SU-DHL-6 (cell line): Measurements from ENCODE around the gene HOXC5.

ENCODE experiments used
- CTCF ChIP-seq: fragments of 200-600 bp; sonication (generic); IDR thresholded peaks from one replicate; pipeline ENCODE4 v1.5.1; 2017; ENCODE audit warnings: antibody characterized with exemption, mild to moderate bottlenecking, low read length, moderate library complexity; ENCODE audit not compliant: insufficient read depth, poor library complexity, severe bottlenecking
- EZH2phosphoT487 ChIP-seq: fragments of 200-600 bp; sonication (generic), shearing (Covaris generic); conservative IDR thresholded peaks from 2 replicates; pipeline ENCODE4 v1.6.1; 2018; ENCODE audit warnings: mild to moderate bottlenecking, antibody characterized with exemption, low read length, moderate library complexity, mixed read lengths

DNA sequence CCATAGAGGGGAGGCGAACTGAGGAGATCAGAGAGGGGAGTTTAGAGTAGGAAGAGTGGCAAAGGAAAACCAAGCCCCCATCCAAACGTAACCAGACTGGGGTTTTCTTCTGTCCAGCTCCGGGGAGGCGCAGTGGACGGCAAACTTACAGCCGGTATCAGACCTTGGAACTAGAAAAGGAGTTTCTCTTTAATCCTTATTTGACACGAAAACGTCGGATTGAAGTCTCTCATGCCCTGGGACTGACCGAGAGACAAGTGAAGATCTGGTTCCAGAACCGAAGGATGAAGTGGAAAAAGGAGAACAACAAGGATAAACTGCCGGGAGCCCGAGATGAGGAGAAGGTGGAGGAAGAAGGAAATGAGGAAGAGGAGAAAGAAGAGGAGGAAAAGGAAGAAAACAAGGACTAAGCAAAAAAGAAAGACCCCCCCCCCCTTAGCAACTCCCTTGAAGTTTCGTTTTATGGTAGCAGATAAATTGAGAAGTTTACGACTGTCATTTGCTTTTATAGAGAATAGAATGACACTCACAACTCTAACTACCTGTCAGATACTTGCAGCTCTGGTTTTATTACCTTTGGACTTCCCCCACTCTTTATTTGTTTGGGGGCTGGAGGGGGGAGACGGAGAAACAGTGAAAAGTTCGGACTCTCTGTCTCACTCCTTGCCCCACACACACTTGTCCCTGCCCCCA lies 21.7 kb upstream of the HOXC5 start:
- TF ChIP-seq CTCF (no peak), EZH2phosphoT487 (no peak)
